Activated CD4-positive, alpha-beta T cell treated with anti-CD3 and anti-CD28 coated beads, Interleukin-2, amount 50 U/mL, for 4 hours (primary cell): ENCODE results near the gene TBC1D14.
"Not testable (repeated sequence)": the region's sequence is repeated elsewhere in the genome, so short reads cannot be mapped to it uniquely, and the experiment has no call there.

Experiments used
- DNase-seq, 2 experiments: peaks; one replicate each; pipeline ENCODE4 v3.0.0-alpha.2; 2020

The TBC1D14 gene

DNA sequence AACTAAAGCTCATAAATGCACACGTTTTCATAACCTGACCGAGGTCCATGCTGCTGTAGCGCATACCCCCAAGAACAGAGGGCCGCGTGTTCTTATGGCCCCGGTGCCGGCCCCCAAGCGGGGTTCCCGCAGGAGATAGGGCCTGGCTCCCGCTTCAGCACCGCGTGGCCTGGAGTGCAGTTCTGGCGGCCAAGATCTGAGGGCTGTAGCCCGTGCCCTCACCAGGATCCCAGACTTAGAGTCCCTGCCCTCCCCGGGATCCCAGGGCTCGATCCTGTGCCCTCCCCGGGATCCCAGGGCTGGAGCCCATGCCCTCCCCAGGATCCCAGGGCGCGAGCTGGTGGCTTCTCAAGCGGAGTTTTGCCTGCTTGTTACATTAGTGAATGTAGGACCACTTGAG, 159.3 kb downstream of the TBC1D14 start:
- no peak for DNase-seq

DNA sequence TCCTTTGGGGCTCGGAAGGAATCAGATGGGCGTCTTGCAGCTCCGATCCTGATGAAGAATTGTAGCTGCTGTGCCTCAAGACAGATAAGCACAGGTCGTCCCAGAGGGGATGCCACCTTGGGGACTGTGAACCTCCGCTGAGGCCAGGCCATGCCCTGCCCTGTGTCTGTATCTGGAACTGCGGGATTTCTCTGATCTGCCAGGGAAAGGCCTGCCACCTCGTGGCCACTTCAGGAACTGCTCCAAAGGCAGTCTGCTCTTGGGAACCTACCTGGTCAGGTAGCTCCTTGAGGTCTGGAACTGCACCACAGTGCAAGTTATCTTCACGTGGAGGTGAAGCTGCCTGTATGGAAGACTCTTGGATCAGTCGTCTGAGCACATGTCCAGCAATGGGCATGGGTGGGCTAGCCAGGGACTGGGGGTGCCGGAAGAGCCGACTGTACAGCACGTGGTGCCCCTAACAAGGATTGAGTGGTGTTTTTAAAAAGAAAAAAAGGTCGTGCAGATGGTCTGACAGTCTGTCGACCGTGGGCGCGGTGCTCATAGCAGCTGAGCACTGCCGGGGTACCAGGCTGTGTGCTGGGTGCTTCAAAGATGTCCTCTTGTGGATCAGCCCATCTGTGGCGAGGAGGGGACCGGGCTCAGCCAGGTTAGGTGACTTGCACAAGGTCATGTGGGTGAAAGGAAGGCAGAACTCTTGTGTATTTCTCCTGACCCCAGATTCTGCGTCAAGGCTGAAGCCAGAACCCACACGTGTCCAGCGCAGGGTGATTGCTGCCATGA, 161.3 kb downstream of the TBC1D14 start:
- DNase-seq = peak; percentile 86 to 90

DNA sequence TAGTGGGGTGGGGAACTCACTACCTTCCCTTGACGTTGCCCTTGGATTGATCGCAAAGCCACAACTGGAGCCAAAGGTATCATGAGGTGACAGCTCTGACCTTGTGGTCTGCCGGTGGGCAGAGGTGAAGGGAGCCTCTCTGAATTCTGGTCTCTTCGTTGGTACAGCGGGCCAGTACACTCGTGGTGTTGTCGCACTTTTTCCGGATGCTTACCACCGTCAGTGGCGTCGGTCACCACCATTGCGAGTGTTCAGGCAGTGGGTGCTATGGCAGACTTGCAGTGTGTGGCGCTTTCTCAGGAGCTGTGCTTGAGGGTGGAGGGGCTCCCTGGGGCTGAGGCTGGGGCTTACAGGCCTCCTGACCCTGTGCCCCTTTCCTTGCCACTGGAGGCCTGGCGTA, 163.4 kb downstream of the TBC1D14 start:
- DNase-seq = no peak

DNA sequence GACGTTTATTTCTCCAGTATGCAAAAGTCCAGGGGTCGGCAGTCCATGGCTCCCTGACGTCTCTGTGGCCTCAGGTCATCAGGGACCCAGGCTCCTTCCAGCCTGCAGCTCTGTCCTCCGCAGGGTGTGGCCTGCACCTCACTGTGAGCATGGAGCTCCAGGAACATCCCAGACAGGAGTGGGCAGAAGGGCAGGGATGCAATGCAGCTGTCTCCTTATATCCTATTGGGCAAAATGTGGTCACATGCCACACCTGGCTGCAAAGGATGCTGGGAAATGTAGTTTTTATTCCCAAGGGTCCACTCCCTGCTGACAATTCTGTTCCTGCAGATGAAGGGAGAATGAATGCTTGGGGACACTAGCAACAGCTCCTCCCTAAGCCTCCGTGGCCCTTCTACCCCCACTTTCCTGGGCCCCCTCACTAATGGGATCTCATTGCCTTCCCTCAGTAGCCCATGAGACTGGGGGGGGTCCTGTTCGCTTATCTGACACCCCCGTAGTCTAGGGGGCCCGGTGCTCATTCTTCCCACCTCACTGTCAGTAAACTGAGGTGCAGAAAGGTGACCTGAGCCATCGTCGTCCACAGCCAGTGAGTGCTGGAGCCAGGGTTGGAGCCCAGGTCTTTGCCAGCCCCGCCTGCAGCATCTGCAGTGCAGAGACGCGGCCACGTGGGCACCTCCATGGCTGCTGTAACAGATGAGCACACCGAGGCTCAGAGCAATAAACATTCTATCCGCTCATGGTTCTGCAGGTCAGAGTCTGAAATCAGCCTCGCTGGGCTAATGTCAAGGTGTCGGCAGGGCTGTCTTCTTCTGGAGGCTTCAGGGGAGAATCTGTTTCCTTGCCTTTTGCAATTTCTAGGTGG, 164.1 kb downstream of the TBC1D14 start:
- no peak for DNase-seq

DNA sequence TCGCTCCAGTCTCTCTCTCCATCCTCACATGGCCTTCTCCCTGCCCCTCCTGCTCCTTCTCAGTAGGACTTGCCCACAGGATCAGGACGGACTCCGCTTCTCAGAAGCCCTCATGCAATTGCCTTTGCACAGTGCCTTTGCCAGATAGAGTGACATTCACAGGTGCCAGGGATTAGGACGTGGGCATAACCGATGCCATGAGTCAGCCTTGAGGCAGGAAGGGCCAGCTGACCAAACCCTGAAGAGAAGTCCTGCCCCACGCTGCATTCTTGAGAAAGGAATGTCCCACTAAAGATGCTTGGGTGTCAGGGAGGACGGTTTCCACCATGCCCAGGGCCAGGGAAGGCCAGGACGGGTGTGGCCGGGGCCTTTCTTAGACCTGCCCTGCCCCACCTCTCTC, 164.8 kb downstream of the TBC1D14 start:
- no peak for DNase-seq

DNA sequence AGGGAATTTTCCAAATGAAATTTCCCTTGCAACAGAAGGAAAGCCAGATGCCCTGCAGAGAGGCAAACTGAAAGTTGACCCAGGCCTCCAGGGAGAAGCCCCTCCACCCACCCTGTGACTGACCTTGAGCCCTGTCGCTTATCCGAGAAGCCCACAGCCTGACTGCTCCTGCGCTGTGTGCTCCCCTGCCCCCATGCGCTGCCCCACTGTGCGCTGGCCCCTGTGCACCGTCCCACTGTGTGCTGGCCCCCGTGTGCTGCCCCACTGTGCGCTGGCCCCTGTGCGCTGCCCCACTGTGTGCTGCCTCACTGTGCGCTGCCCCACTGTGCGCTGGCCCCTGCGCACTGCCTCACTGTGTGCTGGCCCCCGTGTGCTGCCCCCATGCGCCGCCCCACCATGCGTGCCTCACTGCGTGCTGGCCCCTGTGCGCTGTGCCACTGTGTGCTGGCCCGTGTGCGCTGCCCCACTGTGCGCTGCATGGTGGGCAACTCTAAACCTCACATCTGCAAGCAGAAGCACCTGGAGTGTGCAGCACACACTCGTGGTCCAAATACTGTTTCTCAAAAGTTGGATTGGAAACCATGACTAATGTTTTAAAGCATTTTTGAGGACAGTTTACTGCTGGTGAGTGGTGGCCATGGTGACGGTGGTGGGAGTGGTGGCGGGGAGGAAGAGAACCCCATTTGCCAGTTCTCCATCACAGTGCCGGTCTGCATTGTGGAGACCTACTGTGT, 166.5 kb downstream of the TBC1D14 start:
- DNase-seq = no peak

DNA sequence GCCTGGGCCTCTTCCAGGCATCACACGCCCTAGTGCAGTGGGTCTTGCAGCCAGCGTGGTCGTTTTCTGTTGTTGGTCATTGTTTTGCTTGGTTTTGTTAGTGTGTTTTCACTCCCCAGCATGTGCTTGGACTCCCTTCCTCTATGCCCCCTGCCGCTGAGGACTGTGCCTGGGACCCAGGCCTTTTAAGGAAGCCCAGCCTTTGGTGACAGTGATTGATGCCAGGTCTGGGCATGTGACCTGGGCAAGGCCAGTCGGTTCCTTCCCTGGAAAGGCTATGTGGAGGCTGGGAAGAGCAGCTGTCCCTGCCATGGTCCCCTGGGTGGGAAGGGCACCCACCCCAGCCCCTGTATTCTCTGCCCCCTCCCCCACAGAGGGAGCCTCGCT, 167.1 kb downstream of the TBC1D14 start:
- DNase-seq = no peak

DNA sequence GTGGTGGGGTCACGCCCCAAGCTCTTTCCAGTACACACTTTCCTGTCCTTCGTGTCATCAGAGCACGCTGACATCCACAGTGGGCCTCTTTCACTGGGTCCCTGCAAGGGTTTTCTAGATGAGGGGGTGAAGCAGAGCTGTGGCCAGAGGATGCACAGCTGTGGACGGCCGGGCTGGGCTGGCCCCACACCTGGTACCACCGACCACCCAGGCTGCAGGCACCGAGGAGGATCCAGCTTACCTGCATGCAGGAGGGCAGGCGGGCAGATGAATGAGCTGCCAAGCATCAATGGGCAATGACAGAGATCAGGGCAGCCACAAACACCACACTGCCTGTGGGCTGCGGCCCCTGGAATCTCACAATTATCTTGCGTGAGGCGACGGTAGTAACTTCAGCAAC, 167.7 kb downstream of the TBC1D14 start:
- DNase-seq = no peak

DNA sequence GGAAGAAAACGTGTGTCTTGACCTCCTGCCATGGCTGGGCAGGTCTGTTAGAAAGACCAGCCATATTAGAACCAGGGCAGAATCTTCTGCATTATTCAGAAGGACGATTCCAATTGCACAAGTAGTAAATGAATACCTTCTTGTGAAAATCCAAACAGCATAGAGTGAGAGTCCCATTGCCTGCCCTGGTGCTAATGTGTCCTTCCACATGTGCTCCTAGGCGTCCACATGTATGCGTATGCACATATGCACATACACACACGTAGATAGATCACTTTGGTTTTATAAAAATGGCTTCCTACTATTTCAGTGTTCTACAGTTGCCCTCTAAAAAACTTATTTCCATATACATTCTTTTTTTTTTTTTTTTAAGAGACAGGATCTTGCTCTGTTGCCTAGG, 168.4 kb downstream of the TBC1D14 start:
- DNase-seq = no peak

DNA sequence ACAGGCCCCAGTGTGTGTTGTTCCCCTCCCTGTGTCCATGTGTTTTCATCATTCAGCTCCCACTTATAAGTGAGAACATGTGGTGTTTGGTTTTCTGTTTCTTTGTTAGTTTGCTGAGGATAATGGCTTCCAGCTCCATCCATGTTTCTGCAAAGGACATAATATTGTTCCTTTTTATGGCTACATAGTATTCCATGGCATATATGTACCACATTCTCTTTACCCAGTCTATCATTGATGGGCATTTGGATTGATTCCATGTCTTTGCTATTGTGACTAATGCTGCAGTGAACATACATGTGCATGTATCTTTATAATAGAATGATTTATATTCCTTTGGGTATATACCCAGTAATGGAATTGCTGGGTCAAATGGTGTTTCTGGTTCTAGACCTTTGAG, 169.9 kb downstream of the TBC1D14 start:
- not testable (repeated sequence) for DNase-seq

DNA sequence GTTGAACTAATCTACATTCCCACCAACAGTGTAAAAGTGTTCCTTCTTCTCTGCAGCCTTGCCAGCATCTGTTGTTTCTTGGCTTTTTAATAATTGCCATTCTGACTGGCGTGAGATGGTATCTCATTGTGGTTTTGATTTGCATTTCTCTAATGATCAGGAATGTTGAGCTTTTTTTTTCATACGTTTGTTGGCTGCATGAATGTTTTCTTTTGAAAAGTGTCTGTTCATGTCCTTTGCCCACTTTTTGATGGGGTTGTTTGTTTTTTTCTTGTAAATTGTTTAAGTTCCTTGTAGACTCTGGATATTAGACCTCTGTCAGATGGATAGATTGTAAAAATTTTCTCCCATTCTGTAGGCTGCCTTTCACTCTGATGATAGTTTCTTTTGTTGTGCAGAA, 170.3 kb downstream of the TBC1D14 start:
- not testable (repeated sequence) for DNase-seq
